Articular chondrocyte of knee joint (primary cell): ENCODE data around the gene ZNF805. TPM values are rescaled to one million over a fixed set of nuclear protein-coding genes. Genes with fewer than 3 reads are reported as not detected.

Experiments
- total RNA-seq: library from RNA; depleted of rRNA; stranded (reverse); fragments of >200 nt; gene quantifications from 2 replicates; pipeline ENCODE4 v1.2.3, GENCODE V29; 2012

The ZNF805 gene
- 24.6 and 26.7 TPM in 2 replicates for total RNA-seq

GRCh38 chr19:57240311-57241090, at the start of gene ZNF805:
Gene ZNF805, plus strand, starts transcription at chr19:57240632. Its CDS starts 260 bp downstream, at chr19:57240892.

GRCh38 chr19:57191141-57192076, 49.0 kb upstream of the ZNF805 start, which contains the start of gene ZNF264:
Gene ZNF264, plus strand, starts transcription at chr19:57191500. Its CDS starts 414 bp downstream, at chr19:57191914.

GRCh38 chr19:57280165-57280961, 39.9 kb downstream of the ZNF805 start, which contains the start of gene ZNF460:
Gene ZNF460, plus strand, starts transcription at chr19:57280485. Its CDS starts 322 bp downstream, at chr19:57280807.

Other genes starting within 250 kb of the ZNF805 start
- not detected in 2 replicates for gene USP29, start 120.6 kb upstream of the ZNF805 start, total RNA-seq
- not detected in 2 replicates for gene ZIM3, start 95.4 kb upstream of the ZNF805 start, total RNA-seq
- not detected in 2 replicates for gene DUXA, start 73.1 kb upstream of the ZNF805 start, total RNA-seq
- gene ZNF264, start 49.1 kb upstream of the ZNF805 start, total RNA-seq: 19.9 and 29.1 TPM in 2 replicates
- 0.26 and 0.32 TPM in 2 replicates for gene AURKC, start 9.6 kb upstream of the ZNF805 start, total RNA-seq
- gene ZNF460, start 39.9 kb downstream of the ZNF805 start, total RNA-seq: 69.6 and 86.0 TPM in 2 replicates
- gene ZNF543, start 79.8 kb downstream of the ZNF805 start, total RNA-seq: 8.6 and 12.4 TPM in 2 replicates
- gene ZNF304, start 110.6 kb downstream of the ZNF805 start, total RNA-seq: 9.1 and 12.9 TPM in 2 replicates
- 8.0 and 12.9 TPM in 2 replicates for gene TRAPPC2B, start 122.9 kb downstream of the ZNF805 start, total RNA-seq
- 3.5 and 4.6 TPM in 2 replicates for gene ZNF547, start 122.9 kb downstream of the ZNF805 start, total RNA-seq
- gene ZNF548, start 149.2 kb downstream of the ZNF805 start, total RNA-seq: 20.9 and 23.2 TPM in 2 replicates
- 13.5 and 15.5 TPM in 2 replicates for gene ZNF17, start 170.5 kb downstream of the ZNF805 start, total RNA-seq
- gene ZNF749, start 194.7 kb downstream of the ZNF805 start, total RNA-seq: 6.8 and 7.0 TPM in 2 replicates
- 1.0 and 1.4 TPM in 2 replicates for gene VN1R1, start 216.5 kb downstream of the ZNF805 start, total RNA-seq
- 18.8 and 21.6 TPM in 2 replicates for gene ZNF772, start 236.9 kb downstream of the ZNF805 start, total RNA-seq
- gene ZNF419, start 247.1 kb downstream of the ZNF805 start, total RNA-seq: 12.9 and 18.1 TPM in 2 replicates